GM12878 (cell line): ENCODE measurements around the gene LY6G5C. TPM values are rescaled to one million over a fixed set of nuclear protein-coding genes. Genes with fewer than 3 reads are reported as not detected.

Experiments used
- ATAC-seq: fragments of 200-7000 bp; cut with Tn5 transposase; 3 replicates; pipeline ENCODE4 v1.9.1; 2020; ENCODE audit warnings: mild to moderate bottlenecking, moderate library complexity
- BruUV-seq: library from RNA; stranded (reverse); fragments of 400-500 nt; replicated peaks from 2 replicates; lab custom pipeline; 2021; lab: Mats Ljungman, UMichigan
- CTCF ChIA-PET: fragments of 300-600 bp; sonication (Branson Sonifier 250); formaldehyde crosslinking; extraction: SDS; loops from one replicate; lab custom pipeline; 2021; ENCODE audit warnings: inconsistent platforms; lab: Yijun Ruan, JAX
- POLR2A ChIA-PET: fragments of 350-600 bp; formaldehyde crosslinking; extraction: SDS; loops from one replicate; lab custom pipeline; 2021; ENCODE audit warnings: inconsistent platforms; lab: Charles Lee
- RAD21 ChIA-PET: fragments of 300-600 bp; sonication (Branson Sonifier 250); formaldehyde crosslinking; loops from one replicate; lab custom pipeline; 2023; ENCODE audit warnings: antibody characterized with exemption; ENCODE audit not compliant: unreplicated experiment; lab: Charles Lee
- SMC1A ChIA-PET: fragments of 300-600 bp; sonication (Branson Sonifier 250); formaldehyde crosslinking; loops from one replicate; lab custom pipeline; 2023; ENCODE audit not compliant: unreplicated experiment, uncharacterized antibody; lab: Charles Lee
- DNase-seq: peaks from one replicate; pipeline ENCODE4 v3.0.0-alpha.2; 2011; ENCODE audit warnings: low read depth, low spot score
- FAIRE-seq: peaks from 3 replicates; lab custom pipeline; 2011; peaks lifted over from hg19 to GRCh38; lab: Jason Lieb, UNC
- H2AFZ ChIP-seq: 2 replicates; pipeline ENCODE4 v1.6.0; 2011; ENCODE audit warnings: low read depth, low read length, control low read depth; ENCODE audit not compliant: control insufficient read depth
- H3K27ac ChIP-seq: 2 replicates; pipeline ENCODE4 v1.5.1; 2011; ENCODE audit warnings: control low read depth; ENCODE audit not compliant: control insufficient read depth, insufficient read depth
- H3K27me3 ChIP-seq, 2 experiments: replicated peaks in 1 of 2; 2 replicates each; pipeline versions ENCODE4 v1.6.0 to v1.6.1; 2011; ENCODE audit warnings: low read length in 1 of 2; ENCODE audit not compliant: control insufficient read depth in 2 of 2, insufficient read depth in 2 of 2
- H3K36me3 ChIP-seq, 2 experiments: 2 replicates each; pipeline ENCODE4 v1.5.1; 2011; ENCODE audit warnings: low read length in 1 of 2; ENCODE audit not compliant: control insufficient read depth in 2 of 2, insufficient read depth in 2 of 2
- H3K4me1 ChIP-seq: 2 replicates; pipeline ENCODE4 v1.6.1; 2011; ENCODE audit warnings: mild to moderate bottlenecking, low read length, moderate library complexity, mixed read lengths; ENCODE audit not compliant: control insufficient read depth, insufficient read depth
- H3K4me2 ChIP-seq: 2 replicates; pipeline ENCODE4 v1.6.0; 2011; ENCODE audit warnings: control low read depth; ENCODE audit not compliant: control insufficient read depth, insufficient read depth
- H3K4me3 ChIP-seq: fragments of 200-600 bp; sonication (generic); 2 replicates; pipeline ENCODE4 v1.5.1; 2016
- H3K79me2 ChIP-seq: 2 replicates; pipeline ENCODE4 v1.6.0; 2011; ENCODE audit warnings: low read length; ENCODE audit not compliant: control insufficient read depth, insufficient read depth
- H3K9ac ChIP-seq: 2 replicates; pipeline ENCODE4 v1.8.0; 2011; ENCODE audit warnings: low read length, control low read depth, mixed read lengths; ENCODE audit not compliant: control insufficient read depth, insufficient read depth
- H3K9me3 ChIP-seq: replicated peaks from 3 replicates; pipeline ENCODE4 v1.5.1; 2011; ENCODE audit warnings: mild to moderate bottlenecking, low read length; ENCODE audit not compliant: control insufficient read depth, insufficient read depth
- H4K20me1 ChIP-seq: 2 replicates; pipeline ENCODE4 v1.6.0; 2011; ENCODE audit not compliant: control insufficient read depth, insufficient read depth
- ETV6 ChIP-seq, 2 experiments: fragments of 450-650 bp in 1 of 2; IDR thresholded peaks in 1 of 2; conservative IDR thresholded peaks in 1 of 2; 2 replicates each; pipeline ENCODE4 v1.6.1; 2014; ENCODE audit warnings: antibody characterized with exemption in 1 of 2, borderline replicate concordance in 1 of 2, low read depth in 1 of 2, mild to moderate bottlenecking in 1 of 2, moderate library complexity in 1 of 2
- FOXK2 ChIP-seq: fragments of 450-650 bp; IDR thresholded peaks from 2 replicates; pipeline ENCODE4 v1.6.1; 2017; ENCODE audit warnings: mild to moderate bottlenecking, moderate library complexity
- LARP7 ChIP-seq: fragments of 450-650 bp; IDR thresholded peaks from 2 replicates; pipeline ENCODE4 v1.6.1; 2017; ENCODE audit warnings: mild to moderate bottlenecking
- MYB ChIP-seq: fragments of 150-350 bp; IDR thresholded peaks from 2 replicates; pipeline ENCODE4 v1.6.1; 2014; ENCODE audit warnings: mild to moderate bottlenecking, low read depth, low read length, borderline replicate concordance
- NFXL1 ChIP-seq: fragments of 450-650 bp; IDR thresholded peaks from 2 replicates; pipeline ENCODE4 v1.6.1; 2017; ENCODE audit warnings: antibody characterized with exemption, mild to moderate bottlenecking, borderline replicate concordance
- PAX5 ChIP-seq: IDR thresholded peaks from 2 replicates; pipeline ENCODE4 v1.6.1; 2011; ENCODE audit warnings: low read depth, low read length, borderline replicate concordance
- YY1 ChIP-seq: IDR thresholded peaks from 2 replicates; pipeline ENCODE4 v1.6.1; 2011; ENCODE audit warnings: low read depth, mild to moderate bottlenecking, low read length
- ZBED1 ChIP-seq: IDR thresholded peaks from 2 replicates; pipeline ENCODE4 v1.6.1; 2016; ENCODE audit warnings: borderline replicate concordance
- WGBS: methylation state at CpG from one replicate; pipeline ENCODE4 v1.1.6; 2016; ENCODE audit warnings: low lambda C conversion rate; ENCODE audit not compliant: insufficient replicate concordance, insufficient coverage; ENCODE audit errors: missing lambda C conversion rate; 5-methylcytosine and 5-hydroxymethylcytosine counted together
- in situ Hi-C: fragments of 300-500 bp; cut with MboI; formaldehyde crosslinking; loops from 9 replicates; pipeline ENCODE4 v1.14.3; 2018; ENCODE audit warnings: mixed read lengths
- intact Hi-C: fragments of 100-400 bp; cut with micrococcal nuclease; formaldehyde crosslinking; loops from one replicate; pipeline ENCODE4 v1.14.2; 2022; ENCODE audit not compliant: unreplicated experiment
- polyA plus RNA-seq, 11 experiments: library from polyadenylated mRNA; depleted of rRNA in 4 of 11; unstranded in 6 of 11; stranded (reverse) in 5 of 11; fragments of >200 nt; fragmentation: Nextera tagmentation in 4 of 11; fragmentation: Illumina TruSeq in 1 of 11; extraction: Ambion mirVana in 4 of 11; extraction: Trizol in 1 of 11; gene quantifications; 1 replicate in 1 of 11; 2 replicates in 10 of 11; pipeline versions ENCODE4 v1.2.1 to v1.2.3, GENCODE V29; 2011 to 2016; ENCODE audit warnings: inconsistent platforms in 2 of 11, missing spikeins in 2 of 11, low read depth in 1 of 11
- total RNA-seq, 4 experiments: library from RNA; depleted of rRNA in 3 of 4; stranded (reverse); fragments of >200 nt in 3 of 4; fragmentation: Illumina TruSeq in 1 of 4; extraction: Trizol in 1 of 4; gene quantifications; 2 replicates each; pipeline versions ENCODE4 v1.2.1 to v1.2.3, GENCODE V29; 2013 to 2021
- TF ChIP-seq, protein P1 (sequence below): IDR thresholded peaks from 2 replicates; pipeline ENCODE4 v1.6.1; 2012; ENCODE audit warnings: low read length, inconsistent platforms
- TF ChIP-seq, protein P2 (sequence below): fragments of 450-650 bp; IDR thresholded peaks from 2 replicates; pipeline ENCODE4 v1.6.1; 2017; ENCODE audit warnings: low read depth, mild to moderate bottlenecking, moderate library complexity

Gene LY6G5C
- total and polyA plus RNA-seq, 10 of the 15 experiments (the other 5 are each of a cell fraction or from before 2014, with no cell fraction given), result 0.76 to 6.1 (median 1.7) TPM

DNA sequence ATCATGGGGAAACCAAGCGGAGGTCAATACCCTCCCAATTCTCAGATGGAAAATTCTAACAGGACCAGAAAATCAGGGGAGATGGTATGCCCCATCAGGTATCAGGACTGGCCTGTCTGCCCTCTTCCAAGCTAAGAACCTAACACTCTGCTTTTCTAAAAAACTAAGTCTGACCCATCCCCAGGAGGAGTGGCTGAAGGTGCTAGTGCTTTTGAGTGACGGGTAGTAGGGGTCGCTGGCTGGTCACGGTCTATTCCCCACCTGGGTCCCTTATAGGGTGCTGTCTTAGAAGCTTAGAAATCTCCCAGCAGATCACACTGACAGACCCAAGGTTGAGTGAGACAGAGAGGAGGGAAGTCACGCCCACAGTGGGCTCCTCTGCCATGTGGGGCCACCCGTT, 12.7 kb upstream of the LY6G5C start:
- no peak overlapping the region for H3K27ac ChIP-seq
- no peaks in the 10 kb centered on the region for H3K27me3 ChIP-seq
- ChIA-PET POLR2A (interaction anchor here (0.6 to 2.2 kb wide), 3 partner anchors 27 to 72 kb away, joined by 4 to 7 read pairs (median 5); no protein-coding TSS in a partner anchor), CTCF (interaction anchor here (0.7 to 2.1 kb wide), 2 partner anchors 10 to 13 kb away, joined by 3 to 4 read pairs; partner anchors contain the start of gene ABHD16A), RAD21 (no interaction called here), SMC1A (interaction anchor here (0.6 to 1.7 kb wide), 4 partner anchors 9 to 601 kb away, joined by 3 read pairs; partner anchors contain the start of gene LY6G6F)
- H2AFZ ChIP-seq, result no peak overlapping the region
- 85% methylated on average over 6 of the region's 6 CpGs for WGBS
- H3K79me2 ChIP-seq, result no peaks in the 10 kb centered on the region
- no peak overlapping the region for H3K9ac ChIP-seq
- in situ Hi-C loops (no loop called here), intact Hi-C loops (no loop called here)
- DNase-seq (no peak), FAIRE-seq (no peak), ATAC-seq (no peak)
- H4K20me1 ChIP-seq, result no peaks in the 10 kb centered on the region
- H3K9me3 ChIP-seq, result no peaks in the 10 kb centered on the region
- H3K4me3 ChIP-seq, result no peak overlapping the region
- H3K4me2 ChIP-seq, result no peak overlapping the region
- TF ChIP-seq, protein P1, sequence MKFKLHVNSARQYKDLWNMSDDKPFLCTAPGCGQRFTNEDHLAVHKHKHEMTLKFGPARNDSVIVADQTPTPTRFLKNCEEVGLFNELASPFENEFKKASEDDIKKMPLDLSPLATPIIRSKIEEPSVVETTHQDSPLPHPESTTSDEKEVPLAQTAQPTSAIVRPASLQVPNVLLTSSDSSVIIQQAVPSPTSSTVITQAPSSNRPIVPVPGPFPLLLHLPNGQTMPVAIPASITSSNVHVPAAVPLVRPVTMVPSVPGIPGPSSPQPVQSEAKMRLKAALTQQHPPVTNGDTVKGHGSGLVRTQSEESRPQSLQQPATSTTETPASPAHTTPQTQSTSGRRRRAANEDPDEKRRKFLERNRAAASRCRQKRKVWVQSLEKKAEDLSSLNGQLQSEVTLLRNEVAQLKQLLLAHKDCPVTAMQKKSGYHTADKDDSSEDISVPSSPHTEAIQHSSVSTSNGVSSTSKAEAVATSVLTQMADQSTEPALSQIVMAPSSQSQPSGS, result no peak
- no peak for TF ChIP-seq NFXL1
- no peak for TF ChIP-seq ETV6 (conservative IDR thresholded peaks at IDR 0.05 in 1 of 2, IDR thresholded peaks at IDR 0.05 in 1 of 2; ENCODE audit: borderline replicate concordance in 1 of 2, low read depth in 1 of 2)
- TF ChIP-seq ZBED1, result no peak
- no peaks in the 10 kb centered on the region for H3K4me1 ChIP-seq
- peaks cover 17 to 29% of the 10 kb centered on the region in 2 experiments for H3K36me3 ChIP-seq
- BruUV-seq, result no TSS peak

DNA sequence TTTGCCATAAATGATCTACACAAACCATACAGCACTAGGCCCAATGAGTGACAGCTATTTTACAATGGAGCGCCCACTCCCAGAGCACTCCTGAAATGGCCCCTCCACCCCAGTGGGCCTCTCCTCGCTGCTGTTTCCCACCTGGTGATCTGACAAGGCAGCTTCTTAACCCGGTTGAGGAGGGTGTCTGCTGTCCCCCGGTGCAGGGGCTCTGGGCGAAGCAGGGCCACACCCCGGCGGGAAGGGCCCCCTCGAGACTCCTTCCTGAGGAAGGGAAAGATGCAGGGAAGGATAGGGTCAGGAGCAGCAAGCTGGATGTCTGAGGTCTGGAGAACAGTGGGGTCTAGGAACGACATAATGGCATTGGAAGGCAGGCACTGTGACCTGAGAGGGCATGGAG, 12.0 kb upstream of the LY6G5C start:
- H3K9me3 ChIP-seq, result no peaks in the 10 kb centered on the region
- WGBS, result 90% methylated on average over 9 of the region's 9 CpGs
- peaks cover 17 to 35% of the 10 kb centered on the region in 2 experiments for H3K36me3 ChIP-seq
- DNase-seq, result no peak
- no peak overlapping the region for H2AFZ ChIP-seq
- no peak overlapping the region for H3K9ac ChIP-seq
- in situ Hi-C loops, result no loop called here
- no peak overlapping the region for H3K4me2 ChIP-seq
- no peaks in the 10 kb centered on the region for H3K79me2 ChIP-seq
- TF ChIP-seq LARP7 (no peak), FOXK2 (no peak), MYB (no peak), YY1 (no peak), PAX5 (no peak)
- TF ChIP-seq, protein P2, sequence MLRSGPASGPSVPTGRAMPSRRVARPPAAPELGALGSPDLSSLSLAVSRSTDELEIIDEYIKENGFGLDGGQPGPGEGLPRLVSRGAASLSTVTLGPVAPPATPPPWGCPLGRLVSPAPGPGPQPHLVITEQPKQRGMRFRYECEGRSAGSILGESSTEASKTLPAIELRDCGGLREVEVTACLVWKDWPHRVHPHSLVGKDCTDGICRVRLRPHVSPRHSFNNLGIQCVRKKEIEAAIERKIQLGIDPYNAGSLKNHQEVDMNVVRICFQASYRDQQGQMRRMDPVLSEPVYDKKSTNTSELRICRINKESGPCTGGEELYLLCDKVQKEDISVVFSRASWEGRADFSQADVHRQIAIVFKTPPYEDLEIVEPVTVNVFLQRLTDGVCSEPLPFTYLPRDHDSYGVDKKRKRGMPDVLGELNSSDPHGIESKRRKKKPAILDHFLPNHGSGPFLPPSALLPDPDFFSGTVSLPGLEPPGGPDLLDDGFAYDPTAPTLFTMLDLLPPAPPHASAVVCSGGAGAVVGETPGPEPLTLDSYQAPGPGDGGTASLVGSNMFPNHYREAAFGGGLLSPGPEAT, result no peak
- intact Hi-C loops, result no loop called here
- no TSS peak for BruUV-seq
- CTCF ChIA-PET, result interaction anchor here (0.7 kb wide), 1 partner anchor 46 kb away, joined by 3 read pairs; no protein-coding TSS in a partner anchor
- H3K4me1 ChIP-seq, result no peaks in the 10 kb centered on the region
- FAIRE-seq, result no peak
- no peaks in the 10 kb centered on the region for H3K27me3 ChIP-seq
- H3K4me3 ChIP-seq, result no peak overlapping the region
- RAD21 ChIA-PET, result no interaction called here
- H3K27ac ChIP-seq, result no peak overlapping the region
- no peak for ATAC-seq
- SMC1A ChIA-PET, result no interaction called here
- POLR2A ChIA-PET, result interaction anchor here (1.1 to 2.2 kb wide), 2 partner anchors 45 to 140 kb away, joined by 5 to 11 read pairs; no protein-coding TSS in a partner anchor
- no peaks in the 10 kb centered on the region for H4K20me1 ChIP-seq
